SU-DHL-6 (cell line): Measurements from ENCODE around the gene IFIT2.

Experiments used
- H2AFZ ChIP-seq: fragments of 200-600 bp; sonication (generic); 2 replicates; pipeline ENCODE4 v1.6.1; 2014; ENCODE audit warnings: low read depth, mild to moderate bottlenecking, moderate library complexity, mixed read lengths, antibody characterized with exemption, low read length; ENCODE audit not compliant: severe bottlenecking
- H3F3A ChIP-seq: fragments of 200-600 bp; shearing (Covaris generic); 2 replicates; pipeline ENCODE4 v1.6.0; 2016; ENCODE audit warnings: antibody characterized with exemption, mild to moderate bottlenecking; ENCODE audit not compliant: insufficient read depth
- H3K27ac ChIP-seq: fragments of 200-600 bp; sonication (generic); 2 replicates; pipeline ENCODE4 v1.5.1; 2016; ENCODE audit warnings: low read depth, mild to moderate bottlenecking, low read length, moderate library complexity, mixed read lengths
- H3K27me3 ChIP-seq: fragments of 200-600 bp; sonication (generic), shearing (Covaris generic); 2 replicates; pipeline ENCODE4 v1.6.0; 2014; ENCODE audit warnings: mild to moderate bottlenecking, low read length
- H3K36me3 ChIP-seq: fragments of 200-600 bp; sonication (generic); 2 replicates; pipeline ENCODE4 v1.6.1; 2014; ENCODE audit warnings: mild to moderate bottlenecking, low read length, mixed read lengths
- H3K4me2 ChIP-seq: fragments of 300-600, 200-600 bp; shearing (Covaris generic), sonication (generic); 2 replicates; pipeline ENCODE4 v1.6.0; 2014; ENCODE audit warnings: low read length, low read depth, mild to moderate bottlenecking; ENCODE audit not compliant: poor library complexity, severe bottlenecking
- H3K4me3 ChIP-seq: fragments of 200-600 bp; sonication (generic); 2 replicates; pipeline ENCODE4 v1.5.1; 2014; ENCODE audit warnings: antibody characterized with exemption, low read length, mild to moderate bottlenecking, mixed read lengths; ENCODE audit not compliant: insufficient read depth, poor library complexity, severe bottlenecking
- H3K79me2 ChIP-seq: fragments of 200-600 bp; sonication (generic); 2 replicates; pipeline ENCODE4 v1.6.1; 2014; ENCODE audit warnings: mild to moderate bottlenecking, low read length, moderate library complexity; ENCODE audit not compliant: insufficient read depth
- H3K9ac ChIP-seq: fragments of 200-600 bp; sonication (generic); 2 replicates; pipeline ENCODE4 v1.7.0; 2014; ENCODE audit warnings: mild to moderate bottlenecking, low read length
- H3K9me2 ChIP-seq: fragments of 200-600 bp; sonication (generic); replicated peaks from 2 replicates; pipeline ENCODE4 v1.6.1; 2014; ENCODE audit warnings: low read length; ENCODE audit not compliant: insufficient read depth
- H3K9me3 ChIP-seq: fragments of 200-600 bp; sonication (generic); 2 replicates; pipeline ENCODE4 v1.6.1; 2014; ENCODE audit warnings: low read length, mixed read lengths; ENCODE audit not compliant: insufficient read depth
- H4K20me1 ChIP-seq: fragments of 200-600 bp; sonication (generic); 2 replicates; pipeline ENCODE4 v1.6.1; 2014; ENCODE audit warnings: low read depth, mild to moderate bottlenecking, antibody characterized with exemption, low read length, moderate library complexity, mixed read lengths
- CTCF ChIP-seq: fragments of 200-600 bp; sonication (generic); IDR thresholded peaks from one replicate; pipeline ENCODE4 v1.5.1; 2017; ENCODE audit warnings: antibody characterized with exemption, mild to moderate bottlenecking, low read length, moderate library complexity; ENCODE audit not compliant: insufficient read depth, poor library complexity, severe bottlenecking
- EZH2phosphoT487 ChIP-seq: fragments of 200-600 bp; sonication (generic), shearing (Covaris generic); conservative IDR thresholded peaks from 2 replicates; pipeline ENCODE4 v1.6.1; 2018; ENCODE audit warnings: mild to moderate bottlenecking, antibody characterized with exemption, low read length, moderate library complexity, mixed read lengths

Gene IFIT2

GRCh38 chr10:89257581-89257980 lies 44.3 kb upstream of the IFIT2 start:
- H3K4me3 ChIP-seq = no peak overlapping the region
- no peak overlapping the region for H3K27ac ChIP-seq
- no peaks in the 10 kb centered on the region for H3K79me2 ChIP-seq
- no peaks in the 10 kb centered on the region for H4K20me1 ChIP-seq
- H3K27me3 ChIP-seq = no peaks in the 10 kb centered on the region
- H3F3A ChIP-seq = no peaks in the 10 kb centered on the region
- no peak overlapping the region for H3K9ac ChIP-seq
- no peak overlapping the region for H2AFZ ChIP-seq
- H3K36me3 ChIP-seq = no peaks in the 10 kb centered on the region
- no peak for TF ChIP-seq EZH2phosphoT487
- TF ChIP-seq CTCF = no peak
- H3K4me2 ChIP-seq = no peak overlapping the region
- peaks cover 10% of the 10 kb centered on the region; the same call in 1 of the 2 replicates for H3K9me3 ChIP-seq
- no peaks in the 10 kb centered on the region for H3K9me2 ChIP-seq

- Histone ChIP-seq H3K27ac (no peak overlapping the region), H2AFZ (no peak overlapping the region), H3K9me3 (peaks cover 8% of the 10 kb centered on the region; the same call in 1 of the 2 replicates), H3K9me2 (no peaks in the 10 kb centered on the region), H3F3A (no peaks in the 10 kb centered on the region), H3K4me3 (no peak overlapping the region), H3K36me3 (no peaks in the 10 kb centered on the region), H3K4me2 (no peak overlapping the region), H4K20me1 (no peaks in the 10 kb centered on the region), H3K27me3 (no peaks in the 10 kb centered on the region), H3K9ac (no peak overlapping the region), H3K79me2 (no peaks in the 10 kb centered on the region)
- TF ChIP-seq CTCF (no peak), EZH2phosphoT487 (no peak)
Measured at GRCh38 chr10:89258881-89259280, 43.0 kb upstream of the IFIT2 start.

GRCh38 chr10:89262086-89263051 lies 39.5 kb upstream of the IFIT2 start:
- H3K27ac ChIP-seq = no peak overlapping the region
- TF ChIP-seq EZH2phosphoT487 = no peak
- no peak for TF ChIP-seq CTCF
- H3F3A ChIP-seq = no peaks in the 10 kb centered on the region
- no peak overlapping the region for H2AFZ ChIP-seq
- H3K36me3 ChIP-seq = no peaks in the 10 kb centered on the region
- no peaks in the 10 kb centered on the region for H3K9me2 ChIP-seq
- H3K4me2 ChIP-seq = no peak overlapping the region
- H3K9ac ChIP-seq = no peak overlapping the region
- peaks cover 11% of the 10 kb centered on the region; the same call in 1 of the 2 replicates for H3K9me3 ChIP-seq
- H4K20me1 ChIP-seq = no peaks in the 10 kb centered on the region
- H3K79me2 ChIP-seq = no peaks in the 10 kb centered on the region
- no peaks in the 10 kb centered on the region for H3K27me3 ChIP-seq
- no peak overlapping the region for H3K4me3 ChIP-seq
